GM19324 (cell line): ENCODE results near the gene RADIL.
"Not testable (repeated sequence)": the region's sequence is repeated elsewhere in the genome, so short reads cannot be mapped to it uniquely, and the experiment has no call there.

Source experiments
- ATAC-seq: cut with Tn5 transposase; IDR thresholded peaks from one replicate; pipeline ENCODE4 v1.9.1; 2021; ENCODE audit warnings: mild to moderate bottlenecking, moderate library complexity; ENCODE audit not compliant: unreplicated experiment, low FRiP score

RADIL gene

GRCh38 chr7:4883372-4884144, at the start of gene RADIL:
Gene RADIL, minus strand, starts transcription at chr7:4883716. Its CDS starts 5,577 bp downstream, at chr7:4878139.
- no peak for ATAC-seq

GRCh38 chr7:4931943-4932342, 48.4 kb upstream of the RADIL start:
- no peak for ATAC-seq

- no peak for ATAC-seq
Measured at GRCh38 chr7:4929005-4929404, 45.5 kb upstream of the RADIL start.

- ATAC-seq: no peak
Measured at GRCh38 chr7:4928445-4928844, 44.9 kb upstream of the RADIL start.

- no peak for ATAC-seq
Measured at GRCh38 chr7:4919969-4920766, 36.7 kb upstream of the RADIL start.

GRCh38 chr7:4916113-4916512, 32.6 kb upstream of the RADIL start:
- ATAC-seq: no peak

- no peak for ATAC-seq
Measured at GRCh38 chr7:4911111-4911828, 27.8 kb upstream of the RADIL start.

- no peak for ATAC-seq
Measured at GRCh38 chr7:4906682-4907081, 23.2 kb upstream of the RADIL start.

GRCh38 chr7:4905171-4905570, 21.7 kb upstream of the RADIL start:
- no peak for ATAC-seq

- no peak for ATAC-seq
Measured at GRCh38 chr7:4904346-4904745, 20.8 kb upstream of the RADIL start.

GRCh38 chr7:4895766-4896165, 12.2 kb upstream of the RADIL start:
- ATAC-seq: no peak

- ATAC-seq: no peak
Measured at GRCh38 chr7:4894482-4894881, 11.0 kb upstream of the RADIL start.

GRCh38 chr7:4893929-4894475, 10.5 kb upstream of the RADIL start:
- no peak for ATAC-seq

GRCh38 chr7:4893188-4893587, 9.7 kb upstream of the RADIL start:
- ATAC-seq: not testable (repeated sequence)

- not testable (repeated sequence) for ATAC-seq
Measured at GRCh38 chr7:4891522-4891921, 8.0 kb upstream of the RADIL start.

GRCh38 chr7:4889682-4890081, 6.2 kb upstream of the RADIL start:
- ATAC-seq: no peak

- no peak for ATAC-seq
Measured at GRCh38 chr7:4888161-4888560, 4.6 kb upstream of the RADIL start.

GRCh38 chr7:4886671-4887070, 3.2 kb upstream of the RADIL start:
- no peak for ATAC-seq

- ATAC-seq: no peak
Measured at GRCh38 chr7:4885317-4885807, 1.8 kb upstream of the RADIL start.

GRCh38 chr7:4884164-4884563, 648 bp upstream of the RADIL start:
- no peak for ATAC-seq

GRCh38 chr7:4883033-4883371, 514 bp downstream of the RADIL start:
- no peak for ATAC-seq
